Type B pancreatic cell (in vitro differentiated cells): Measurements from ENCODE around the gene EFNA5. TPM values are rescaled to one million over a fixed set of nuclear protein-coding genes. Genes with fewer than 3 reads are reported as not detected.
"Not testable (repeated sequence)": the region's sequence is repeated elsewhere in the genome, so short reads cannot be mapped to it uniquely, and the experiment has no call there.

Experiments
- DNase-seq: peaks from one replicate; pipeline ENCODE4 v3.0.0; 2021; ENCODE audit warnings: mixed read lengths; ENCODE audit not compliant: unreplicated experiment; ENCODE audit errors: extremely low spot score
- H3K27ac Mint-ChIP-seq: 2 replicates; pipeline ENCODE4 v1.8.0; 2021; ENCODE audit warnings: mild to moderate bottlenecking, mixed read lengths
- H3K27me3 Mint-ChIP-seq: 2 replicates; pipeline ENCODE4 v1.8.0; 2021; ENCODE audit warnings: mixed read lengths
- H3K36me3 Mint-ChIP-seq: 2 replicates; pipeline ENCODE4 v1.8.0; 2021; ENCODE audit warnings: mixed read lengths
- H3K4me1 Mint-ChIP-seq: one replicate; pipeline ENCODE4 v1.8.0; 2021; ENCODE audit warnings: mixed read lengths; ENCODE audit not compliant: unreplicated experiment
- H3K4me3 Mint-ChIP-seq: 2 replicates; pipeline ENCODE4 v1.8.0; 2021; ENCODE audit warnings: mild to moderate bottlenecking, mixed read lengths
- H3K9me3 Mint-ChIP-seq: 2 replicates; pipeline ENCODE4 v1.8.0; 2021; ENCODE audit warnings: mixed read lengths
- total RNA-seq: library from RNA; stranded (reverse); gene quantifications from 2 replicates; pipeline ENCODE4 v1.2.1, GENCODE V29; 2021; ENCODE audit warnings: low replicate concordance
- TF ChIP-seq, protein P1 (sequence below): fragments of 200-600 bp; sonication (generic); conservative IDR thresholded peaks from 2 replicates; pipeline ENCODE4 v1.5.0; 2021; ENCODE audit warnings: antibody characterized with exemption, mild to moderate bottlenecking

EFNA5 gene
- total RNA-seq, 1 donor from 2014 or later: 65.0 TPM

DNA sequence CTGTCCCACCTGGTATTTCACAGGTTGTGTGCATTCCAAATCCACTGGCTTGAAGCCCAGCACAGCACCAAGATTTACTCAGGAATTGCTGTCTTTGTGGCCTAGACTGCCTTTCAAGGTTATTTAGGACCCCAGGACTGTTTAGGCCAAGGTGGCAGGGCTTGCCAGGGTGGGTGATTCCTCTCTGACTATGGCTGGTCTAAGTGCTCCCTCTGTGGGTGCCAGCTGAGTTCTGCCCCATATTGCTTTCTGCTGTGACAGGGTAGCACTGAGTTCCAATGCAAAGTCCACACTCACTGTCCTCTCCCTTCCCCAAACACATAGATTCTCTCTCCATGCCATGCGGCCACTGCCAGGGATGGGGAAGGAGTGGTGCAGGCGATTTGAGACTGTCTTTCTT lies 318.2 kb downstream of the EFNA5 start:
- peaks cover 3% of the 10 kb centered on the region for H3K36me3 Mint-ChIP-seq
- H3K27me3 Mint-ChIP-seq: no peaks in the 10 kb centered on the region
- TF ChIP-seq, protein P1, sequence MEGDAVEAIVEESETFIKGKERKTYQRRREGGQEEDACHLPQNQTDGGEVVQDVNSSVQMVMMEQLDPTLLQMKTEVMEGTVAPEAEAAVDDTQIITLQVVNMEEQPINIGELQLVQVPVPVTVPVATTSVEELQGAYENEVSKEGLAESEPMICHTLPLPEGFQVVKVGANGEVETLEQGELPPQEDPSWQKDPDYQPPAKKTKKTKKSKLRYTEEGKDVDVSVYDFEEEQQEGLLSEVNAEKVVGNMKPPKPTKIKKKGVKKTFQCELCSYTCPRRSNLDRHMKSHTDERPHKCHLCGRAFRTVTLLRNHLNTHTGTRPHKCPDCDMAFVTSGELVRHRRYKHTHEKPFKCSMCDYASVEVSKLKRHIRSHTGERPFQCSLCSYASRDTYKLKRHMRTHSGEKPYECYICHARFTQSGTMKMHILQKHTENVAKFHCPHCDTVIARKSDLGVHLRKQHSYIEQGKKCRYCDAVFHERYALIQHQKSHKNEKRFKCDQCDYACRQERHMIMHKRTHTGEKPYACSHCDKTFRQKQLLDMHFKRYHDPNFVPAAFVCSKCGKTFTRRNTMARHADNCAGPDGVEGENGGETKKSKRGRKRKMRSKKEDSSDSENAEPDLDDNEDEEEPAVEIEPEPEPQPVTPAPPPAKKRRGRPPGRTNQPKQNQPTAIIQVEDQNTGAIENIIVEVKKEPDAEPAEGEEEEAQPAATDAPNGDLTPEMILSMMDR: no peak
- no peaks in the 10 kb centered on the region for H3K4me1 Mint-ChIP-seq
- H3K4me3 Mint-ChIP-seq: no peak overlapping the region
- DNase-seq: no peak
- H3K27ac Mint-ChIP-seq: no peak overlapping the region
- H3K9me3 Mint-ChIP-seq: no peaks in the 10 kb centered on the region

DNA sequence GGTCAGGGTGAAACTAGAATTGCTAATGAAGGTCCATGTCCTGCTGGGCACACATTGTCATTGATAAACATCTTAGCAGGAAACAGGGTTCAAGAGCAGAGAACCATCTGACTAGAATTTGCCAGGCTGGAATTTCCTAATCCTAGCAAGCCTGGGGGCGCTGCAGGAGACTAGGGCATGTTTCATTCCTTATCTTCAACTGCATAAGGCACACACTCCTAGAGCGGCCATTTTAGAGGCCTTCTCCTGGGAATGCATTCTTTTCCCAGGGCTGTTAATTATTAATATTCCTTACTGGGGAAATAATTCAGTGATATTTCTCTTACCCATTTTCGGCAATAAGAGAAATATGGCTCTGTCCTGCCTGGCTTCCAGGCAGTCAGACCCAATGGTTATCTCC lies 324.2 kb downstream of the EFNA5 start:
- not testable (repeated sequence) for H3K27me3 Mint-ChIP-seq, DNase-seq, H3K36me3 Mint-ChIP-seq, H3K4me1 Mint-ChIP-seq, H3K27ac Mint-ChIP-seq, H3K4me3 Mint-ChIP-seq
- peaks cover 21% of the 10 kb centered on the region for H3K9me3 Mint-ChIP-seq

DNA sequence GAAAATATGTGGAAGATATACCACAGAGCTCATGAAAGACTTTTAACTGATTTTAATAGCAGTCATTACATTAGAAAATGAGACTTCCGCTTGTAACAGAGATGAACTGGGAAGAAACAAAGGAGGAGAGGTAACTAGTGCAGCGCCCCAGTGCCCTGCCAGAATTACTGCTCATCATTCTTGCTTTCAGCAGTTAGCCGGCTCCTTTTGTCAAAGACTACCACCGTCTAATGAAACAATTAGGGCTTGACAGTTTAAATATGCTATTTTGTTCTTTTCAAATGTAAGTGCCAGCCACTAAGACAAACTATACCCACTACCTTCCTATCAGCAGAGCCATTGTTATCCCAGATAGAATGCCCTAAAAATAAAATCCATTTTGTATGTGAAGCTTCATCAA lies 328.4 kb downstream of the EFNA5 start:
- TF ChIP-seq, protein P1: no peak
- Mint-ChIP-seq H3K9me3 (peaks cover 19% of the 10 kb centered on the region), H3K27ac (peak overlapping the region; percentile 28), H3K27me3 (peaks cover 3% of the 10 kb centered on the region), H3K36me3 (peaks cover 7% of the 10 kb centered on the region), H3K4me1 (peaks cover 14% of the 10 kb centered on the region), H3K4me3 (peak overlapping the region; percentile 18)
- DNase-seq: no peak

DNA sequence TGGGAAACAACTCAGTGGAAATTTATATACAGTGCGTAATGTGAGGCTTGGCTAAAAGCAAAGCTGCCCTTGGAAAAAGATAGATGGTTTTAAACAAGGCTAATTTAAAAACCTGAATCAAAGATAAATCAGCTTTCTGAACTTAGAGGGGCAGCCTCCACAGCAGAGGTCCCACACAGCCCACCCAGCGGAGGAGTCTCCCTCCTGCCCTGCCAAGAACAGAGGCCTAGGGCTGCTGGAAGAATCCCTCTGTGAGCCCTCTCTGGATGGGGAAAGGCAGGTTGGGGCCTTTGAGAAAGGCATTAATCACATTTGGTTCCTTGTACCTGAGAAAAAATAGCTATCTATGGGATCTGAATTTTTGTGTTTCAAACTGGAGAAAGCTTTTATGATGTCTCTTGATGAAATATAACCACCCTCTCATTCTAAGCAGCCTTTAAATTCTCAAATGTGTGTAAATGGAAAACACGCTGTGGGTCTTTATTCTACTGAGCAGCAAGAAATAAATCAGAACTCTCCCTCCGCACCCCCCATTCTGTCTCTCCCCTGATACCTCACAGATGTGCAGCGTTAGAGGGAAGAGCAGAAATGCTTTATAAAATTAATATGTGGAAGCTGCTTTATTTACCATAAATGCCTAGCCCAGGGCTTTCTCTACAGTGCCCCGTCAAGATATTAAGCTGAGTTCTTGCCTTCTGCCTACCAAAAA lies 329.2 kb downstream of the EFNA5 start:
- TF ChIP-seq, protein P1: no peak
- peaks cover 13% of the 10 kb centered on the region for H3K9me3 Mint-ChIP-seq
- peaks cover 3% of the 10 kb centered on the region for H3K27me3 Mint-ChIP-seq
- peaks cover 18% of the 10 kb centered on the region for H3K4me1 Mint-ChIP-seq
- H3K4me3 Mint-ChIP-seq: peak overlapping the region; percentile 35
- H3K27ac Mint-ChIP-seq: no peak overlapping the region
- H3K36me3 Mint-ChIP-seq: peaks cover 7% of the 10 kb centered on the region
- DNase-seq: no peak

DNA sequence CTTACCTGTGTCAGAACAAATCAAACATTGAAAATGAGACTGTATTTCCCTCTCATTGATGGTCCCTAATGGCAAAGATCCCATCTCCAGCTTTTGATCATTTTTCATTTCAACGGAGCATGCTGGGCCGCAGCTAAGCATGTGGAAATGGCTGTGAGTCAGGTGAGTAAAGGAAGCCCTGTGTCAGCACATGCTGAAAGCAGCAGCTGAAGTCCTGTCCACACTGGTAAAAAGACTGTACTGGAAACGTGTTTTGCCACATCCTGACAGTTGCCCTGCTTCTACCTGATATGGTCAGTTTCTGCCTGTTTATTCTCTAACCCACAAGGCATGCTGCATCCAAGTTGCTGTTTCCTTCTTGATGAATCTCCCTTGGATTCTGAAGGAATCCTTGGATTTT lies 330.1 kb downstream of the EFNA5 start:
- Mint-ChIP-seq H3K4me1 (peaks cover 18% of the 10 kb centered on the region), H3K9me3 (peaks cover 8% of the 10 kb centered on the region), H3K27me3 (peaks cover 3% of the 10 kb centered on the region), H3K36me3 (peaks cover 7% of the 10 kb centered on the region), H3K4me3 (no peak overlapping the region), H3K27ac (no peak overlapping the region)
- TF ChIP-seq, protein P1: no peak
- no peak for DNase-seq

DNA sequence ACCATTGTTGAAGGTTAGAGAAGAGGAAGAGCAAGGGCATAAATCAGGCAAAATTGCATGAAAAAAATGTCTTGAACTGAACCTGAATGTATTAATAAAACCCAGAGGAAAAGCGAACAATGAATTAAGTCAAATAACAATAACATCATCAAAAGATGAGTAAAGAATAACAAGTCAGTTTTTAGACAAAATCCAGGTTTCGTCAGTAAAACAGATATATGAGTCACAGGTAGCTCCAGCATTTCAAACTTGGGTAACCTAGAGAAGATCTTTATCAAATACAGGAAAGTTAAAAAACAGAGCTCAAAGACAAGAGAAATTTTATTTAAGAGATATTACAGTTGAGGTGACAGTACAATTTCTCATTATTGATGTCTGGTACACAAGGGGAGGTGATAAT lies 332.4 kb downstream of the EFNA5 start:
- Mint-ChIP-seq H3K9me3 (no peaks in the 10 kb centered on the region), H3K27me3 (peaks cover 6% of the 10 kb centered on the region), H3K4me1 (peaks cover 18% of the 10 kb centered on the region), H3K36me3 (no peaks in the 10 kb centered on the region), H3K27ac (no peak overlapping the region), H3K4me3 (no peak overlapping the region)
- no peak for DNase-seq
- TF ChIP-seq, protein P1: no peak
